Measurements from ENCODE around the gene TUBB6. TPM values are rescaled to one million over a fixed set of nuclear protein-coding genes. Genes with fewer than 3 reads are reported as not detected.

TUBB6 gene
- total and polyA plus RNA-seq, 2 donors (not counting 1 experiment from before 2014, with no cell fraction given): 30.4 to 58.7 TPM

- Histone ChIP-seq H3K4me2 (replicated peaks; ENCODE audit: low read depth, low read length, poor library complexity, severe bottlenecking) (no peak overlapping the region), H3K4me1 (ENCODE audit: control insufficient read depth in 2 of 2, insufficient read depth in 2 of 2, low read length in 2 of 2) (peaks cover 10 to 22% of the 10 kb centered on the region in 2 donors), H3K79me2 (ENCODE audit: control insufficient read depth, insufficient read depth, low read length) (peaks cover 83% of the 10 kb centered on the region), H3K36me3 (replicated peaks in 1 of 2; ENCODE audit: control extremely low read depth in 1 of 2, control insufficient read depth in 1 of 2, extremely low read depth in 1 of 2, insufficient read depth in 2 of 2, low read length in 1 of 2) (peaks cover 6 to 13% of the 10 kb centered on the region in 2 experiments), H3K27ac (ENCODE audit: low read length in 2 of 2) (no peak overlapping the region), H3K9ac (ENCODE audit: low read length) (no peak overlapping the region), H2AFZ (ENCODE audit: insufficient read depth, low read depth, low read length, poor library complexity, severe bottlenecking) (no peak overlapping the region), H4K20me1 (ENCODE audit: control insufficient read depth, insufficient read depth, low read length, poor library complexity, severe bottlenecking) (peaks cover 54% of the 10 kb centered on the region), H3K4me3 (ENCODE audit: control extremely low read depth in 1 of 5, extremely low read depth in 1 of 5, insufficient read depth in 1 of 5, low read depth in 2 of 5, low read length in 4 of 5) (no peak overlapping the region), H3K27me3 (replicated peaks in 1 of 4; ENCODE audit: control extremely low read depth in 1 of 4, control insufficient read depth in 3 of 4, insufficient read depth in 4 of 4, low read length in 3 of 4) (no peaks in the 10 kb centered on the region), H3K9me3 (ENCODE audit: control extremely low read depth in 1 of 3, control insufficient read depth in 2 of 3, insufficient read depth in 1 of 3, low read length in 2 of 3) (no peaks in the 10 kb centered on the region)
- CTCF ChIA-PET: no interaction called here
- POLR2A ChIA-PET: interaction anchor here (0.6 kb wide), 1 partner anchor 10 kb away, joined by 7 read pairs; no protein-coding TSS in a partner anchor
- H3K27me3 Mint-ChIP-seq: no peaks in the 10 kb centered on the region
- no peak for DNase-seq
- no peak overlapping the region for H3K27ac Mint-ChIP-seq
- H3K4me3 Mint-ChIP-seq: peak overlapping the region; percentile 8
- H3K4me1 Mint-ChIP-seq: peaks cover 35% of the 10 kb centered on the region
- no peak for ATAC-seq (ENCODE audit: low read depth)
- TF ChIP-seq EZH2 (IDR thresholded peaks at IDR 0.05; ENCODE audit: borderline replicate concordance, insufficient read depth, low read depth, low read length, poor library complexity, severe bottlenecking): no peak
- no peak for TF ChIP-seq CTCF (IDR thresholded peaks at IDR 0.05)
- 95% methylated on average over 2 of the region's 4 CpGs for WGBS (ENCODE audit: insufficient coverage)
- no peaks in the 10 kb centered on the region for H3K9me3 Mint-ChIP-seq (ENCODE audit: insufficient read depth)
- intact Hi-C loops (cut with micrococcal nuclease): no loop called here
Observed at GRCh38 chr18:12373116-12373770, 65.2 kb downstream of the TUBB6 start.

GRCh38 chr18:12373771-12374116 is 65.7 kb downstream of the TUBB6 start:
- H4K20me1 ChIP-seq (ENCODE audit: control insufficient read depth, insufficient read depth, low read length, poor library complexity, severe bottlenecking): peaks cover 51% of the 10 kb centered on the region
- no peak for TF ChIP-seq CTCF (IDR thresholded peaks at IDR 0.05)
- no peak for TF ChIP-seq EZH2 (IDR thresholded peaks at IDR 0.05; ENCODE audit: borderline replicate concordance, insufficient read depth, low read depth, low read length, poor library complexity, severe bottlenecking)
- H3K4me3 Mint-ChIP-seq: peak overlapping the region; percentile 8
- no peak overlapping the region for H3K9ac ChIP-seq (ENCODE audit: low read length)
- peaks cover 78% of the 10 kb centered on the region for H3K79me2 ChIP-seq (ENCODE audit: control insufficient read depth, insufficient read depth, low read length)
- H3K36me3 ChIP-seq (replicated peaks in 1 of 2; ENCODE audit: control extremely low read depth in 1 of 2, control insufficient read depth in 1 of 2, extremely low read depth in 1 of 2, insufficient read depth in 2 of 2, low read length in 1 of 2): peaks cover 4 to 8% of the 10 kb centered on the region in 2 experiments
- no peak overlapping the region for H2AFZ ChIP-seq (ENCODE audit: insufficient read depth, low read depth, low read length, poor library complexity, severe bottlenecking)
- peaks cover 35% of the 10 kb centered on the region for H3K4me1 Mint-ChIP-seq
- no peak overlapping the region for H3K4me3 ChIP-seq (ENCODE audit: control extremely low read depth in 1 of 5, extremely low read depth in 1 of 5, insufficient read depth in 1 of 5, low read depth in 2 of 5, low read length in 4 of 5)
- no peaks in the 10 kb centered on the region for H3K9me3 Mint-ChIP-seq (ENCODE audit: insufficient read depth)
- ChIA-PET CTCF (no interaction called here), POLR2A (no interaction called here)
- intact Hi-C loops (cut with micrococcal nuclease): no loop called here
- H3K27me3 ChIP-seq (replicated peaks in 1 of 4; ENCODE audit: control extremely low read depth in 1 of 4, control insufficient read depth in 3 of 4, insufficient read depth in 4 of 4, low read length in 3 of 4): no peaks in the 10 kb centered on the region
- no peaks in the 10 kb centered on the region for H3K27me3 Mint-ChIP-seq
- WGBS (ENCODE audit: insufficient coverage): 75% methylated on average over 1 of the region's 2 CpGs
- no peak overlapping the region for H3K4me2 ChIP-seq (replicated peaks; ENCODE audit: low read depth, low read length, poor library complexity, severe bottlenecking)
- DNase-seq (no peak), ATAC-seq (ENCODE audit: low read depth) (no peak)
- H3K27ac Mint-ChIP-seq: no peak overlapping the region
- H3K9me3 ChIP-seq (ENCODE audit: control extremely low read depth in 1 of 3, control insufficient read depth in 2 of 3, insufficient read depth in 1 of 3, low read length in 2 of 3): no peaks in the 10 kb centered on the region
- H3K4me1 ChIP-seq (ENCODE audit: control insufficient read depth in 2 of 2, insufficient read depth in 2 of 2, low read length in 2 of 2): peaks cover 10 to 22% of the 10 kb centered on the region in 2 donors
- no peak overlapping the region for H3K27ac ChIP-seq (ENCODE audit: low read length in 2 of 2)
